HG03354 (cell line): ENCODE measurements around the gene CIBAR2.

Experiments
- ATAC-seq: cut with Tn5 transposase; IDR thresholded peaks from one replicate; pipeline ENCODE4 v1.9.1; 2021; ENCODE audit warnings: mild to moderate bottlenecking; ENCODE audit not compliant: unreplicated experiment, poor library complexity, severe bottlenecking

Gene CIBAR2

DNA sequence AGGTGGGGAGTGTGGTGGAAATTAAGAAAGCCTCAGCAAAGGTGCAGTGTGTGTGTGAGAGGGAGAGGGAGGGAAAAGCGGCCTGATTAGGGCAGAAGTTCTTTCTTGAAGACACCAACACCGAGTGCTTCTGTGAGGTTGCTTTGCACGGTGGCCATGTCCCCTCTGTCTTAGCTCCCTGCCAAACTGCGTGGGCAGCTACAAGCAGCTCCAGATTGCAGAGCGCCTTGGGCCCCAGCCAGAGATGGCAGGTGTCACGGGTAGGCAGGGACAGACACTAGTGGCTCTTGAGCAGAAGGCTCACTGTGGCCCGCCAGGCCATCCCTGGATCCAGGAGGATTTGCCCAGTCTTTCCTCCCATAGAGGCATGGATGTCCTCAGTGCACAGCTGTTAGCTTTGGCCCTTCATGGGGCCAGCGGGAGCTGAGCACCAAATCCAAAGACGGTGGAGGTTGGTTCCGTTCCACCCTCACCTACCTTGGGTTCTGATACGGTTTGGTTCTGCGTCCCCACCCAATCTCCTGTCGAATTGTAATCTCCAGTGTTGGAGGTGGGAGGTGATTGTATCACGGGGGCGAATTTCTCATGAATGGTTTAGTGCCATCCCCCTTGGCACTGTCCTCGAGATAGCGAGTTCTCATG is 63.2 kb downstream of the CIBAR2 start:
- ATAC-seq, result no peak
